ENCODE data around the gene CNTNAP2. TPM values are rescaled to one million over a fixed set of nuclear protein-coding genes. Genes with fewer than 3 reads are reported as not detected.

Gene CNTNAP2
- total RNA-seq = 0.63 and 0.81 TPM in 2 replicates

GRCh38 chr7:146116521-146117222, at the start of gene CNTNAP2:
Gene CNTNAP2, plus strand, starts transcription at chr7:146116801. Its CDS starts 76 bp downstream, at chr7:146116877.

All from mesangial cell (primary cell).